Vagina (tissue), 2 donors: Measurements from ENCODE around the gene FAM83B.

Experiments
- POLR2A ChIP-seq, 2 donors: fragments of 450-650 bp; IDR thresholded peaks; one replicate each; pipeline ENCODE4 v1.6.1; 2017; ENCODE audit warnings: antibody characterized with exemption in 2 of 2, mild to moderate bottlenecking in 2 of 2, moderate library complexity in 2 of 2
- TF ChIP-seq, protein P1 (sequence below), 3 experiments: fragments of 450-650 bp in 2 of 3; fragments of 200-600 bp in 1 of 3; sonication (generic) in 1 of 3; IDR thresholded peaks; one replicate each; pipeline ENCODE4 v1.5.1; 2017 to 2019; ENCODE audit warnings: antibody characterized with exemption in 3 of 3, mild to moderate bottlenecking in 2 of 3, moderate library complexity in 2 of 3

DNA sequence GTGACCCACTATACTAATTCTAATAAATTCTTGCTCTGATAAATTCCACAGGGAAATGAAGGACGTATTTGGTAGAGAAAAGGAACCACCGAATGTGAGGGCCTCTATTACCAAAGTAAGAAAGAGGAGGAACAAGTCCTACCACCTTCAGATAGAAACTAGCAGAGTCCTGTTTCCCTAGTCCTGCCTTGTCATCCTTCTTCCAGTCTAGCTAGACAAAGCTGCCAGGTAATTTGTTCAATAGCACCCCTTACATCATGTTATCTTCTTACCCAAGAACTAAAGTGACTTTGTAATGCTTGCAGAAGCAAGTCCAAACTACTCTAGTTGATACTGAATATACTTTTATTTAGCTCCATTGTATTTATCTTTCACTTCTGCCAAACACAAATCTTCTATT, 29.3 kb upstream of the FAM83B start:
- no peak for TF ChIP-seq POLR2A (IDR thresholded peaks at IDR 0.05)
- TF ChIP-seq, protein P1, sequence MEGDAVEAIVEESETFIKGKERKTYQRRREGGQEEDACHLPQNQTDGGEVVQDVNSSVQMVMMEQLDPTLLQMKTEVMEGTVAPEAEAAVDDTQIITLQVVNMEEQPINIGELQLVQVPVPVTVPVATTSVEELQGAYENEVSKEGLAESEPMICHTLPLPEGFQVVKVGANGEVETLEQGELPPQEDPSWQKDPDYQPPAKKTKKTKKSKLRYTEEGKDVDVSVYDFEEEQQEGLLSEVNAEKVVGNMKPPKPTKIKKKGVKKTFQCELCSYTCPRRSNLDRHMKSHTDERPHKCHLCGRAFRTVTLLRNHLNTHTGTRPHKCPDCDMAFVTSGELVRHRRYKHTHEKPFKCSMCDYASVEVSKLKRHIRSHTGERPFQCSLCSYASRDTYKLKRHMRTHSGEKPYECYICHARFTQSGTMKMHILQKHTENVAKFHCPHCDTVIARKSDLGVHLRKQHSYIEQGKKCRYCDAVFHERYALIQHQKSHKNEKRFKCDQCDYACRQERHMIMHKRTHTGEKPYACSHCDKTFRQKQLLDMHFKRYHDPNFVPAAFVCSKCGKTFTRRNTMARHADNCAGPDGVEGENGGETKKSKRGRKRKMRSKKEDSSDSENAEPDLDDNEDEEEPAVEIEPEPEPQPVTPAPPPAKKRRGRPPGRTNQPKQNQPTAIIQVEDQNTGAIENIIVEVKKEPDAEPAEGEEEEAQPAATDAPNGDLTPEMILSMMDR (IDR thresholded peaks at IDR 0.05) = no peak
